ENCODE results near the gene IL17RE. TPM values are rescaled to one million over a fixed set of nuclear protein-coding genes. Genes with fewer than 3 reads are reported as not detected.

Gene IL17RE
- polyA plus RNA-seq, 1 donor (not counting 4 experiments of a cell fraction or from before 2014, with no cell fraction given) = 16.0 TPM

DNA sequence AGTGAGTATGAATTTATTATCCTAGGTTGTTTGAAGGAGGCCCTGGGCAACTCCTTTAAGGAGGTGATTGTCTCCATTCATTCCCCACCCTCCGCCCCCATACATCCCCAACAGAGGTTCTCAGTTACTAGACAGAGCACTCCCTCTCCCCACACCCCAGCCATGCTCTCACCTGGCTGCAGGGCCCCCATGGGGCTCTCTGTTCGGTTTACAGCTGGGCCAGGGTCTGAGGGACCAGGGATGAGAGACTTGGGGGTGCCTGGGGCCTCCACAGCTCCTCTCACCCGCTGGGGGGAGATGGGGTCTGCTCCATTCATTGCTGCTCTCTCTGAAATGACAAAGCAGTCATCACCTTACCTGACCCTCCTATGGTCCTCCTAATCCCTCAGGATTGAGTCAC, 45.9 kb downstream of the IL17RE start:
- dilution Hi-C loops (cut with MboI; ENCODE audit: extremely low pct_ligation_motif_present, low sequenced_read_pairs) = no loop called here
- Histone ChIP-seq H3K4me2 (ENCODE audit: control insufficient read depth, extremely low read depth, insufficient read depth, low read depth, low read length) (no peak overlapping the region), H3K9ac (ENCODE audit: control insufficient read depth, extremely low read depth, insufficient read depth, low read length) (no peak overlapping the region)

DNA sequence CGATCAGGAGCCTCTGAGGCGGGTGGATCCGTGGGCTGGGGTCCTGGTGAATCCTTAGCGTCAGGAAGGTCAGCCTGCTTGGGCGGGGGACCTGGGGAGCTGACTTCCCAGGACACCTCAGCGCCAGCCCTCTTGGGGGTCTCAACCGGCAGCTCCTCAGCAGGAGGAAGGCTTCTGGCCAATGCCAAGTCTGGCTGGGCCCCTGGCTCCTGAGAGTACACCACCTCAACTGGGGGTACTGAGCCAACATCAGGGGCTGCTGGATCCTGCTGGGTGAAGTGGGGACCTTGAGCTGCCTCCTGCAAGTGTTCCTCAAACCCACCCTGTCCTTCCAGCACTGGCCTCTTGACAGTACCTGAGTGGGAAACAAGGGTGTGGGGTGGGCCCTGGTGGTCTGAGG, 46.5 kb downstream of the IL17RE start:
- peaks cover 0 to 6% of the 10 kb centered on the region in 2 experiments for H3K36me3 ChIP-seq (ENCODE audit: control insufficient read depth in 2 of 2, extremely low read depth in 1 of 2, insufficient read depth in 2 of 2, low read length in 2 of 2)
- DNase-seq (ENCODE audit: low read depth, low spot score) = no peak
- H3K4me3 ChIP-seq (ENCODE audit: control insufficient read depth in 2 of 3, extremely low read depth in 1 of 3, insufficient read depth in 2 of 3, low read depth in 1 of 3, low read length in 3 of 3) = no peak overlapping the region
- no peak for TF ChIP-seq EZH2 (IDR thresholded peaks at IDR 0.05; ENCODE audit: low read length)
- TF ChIP-seq, protein P1, sequence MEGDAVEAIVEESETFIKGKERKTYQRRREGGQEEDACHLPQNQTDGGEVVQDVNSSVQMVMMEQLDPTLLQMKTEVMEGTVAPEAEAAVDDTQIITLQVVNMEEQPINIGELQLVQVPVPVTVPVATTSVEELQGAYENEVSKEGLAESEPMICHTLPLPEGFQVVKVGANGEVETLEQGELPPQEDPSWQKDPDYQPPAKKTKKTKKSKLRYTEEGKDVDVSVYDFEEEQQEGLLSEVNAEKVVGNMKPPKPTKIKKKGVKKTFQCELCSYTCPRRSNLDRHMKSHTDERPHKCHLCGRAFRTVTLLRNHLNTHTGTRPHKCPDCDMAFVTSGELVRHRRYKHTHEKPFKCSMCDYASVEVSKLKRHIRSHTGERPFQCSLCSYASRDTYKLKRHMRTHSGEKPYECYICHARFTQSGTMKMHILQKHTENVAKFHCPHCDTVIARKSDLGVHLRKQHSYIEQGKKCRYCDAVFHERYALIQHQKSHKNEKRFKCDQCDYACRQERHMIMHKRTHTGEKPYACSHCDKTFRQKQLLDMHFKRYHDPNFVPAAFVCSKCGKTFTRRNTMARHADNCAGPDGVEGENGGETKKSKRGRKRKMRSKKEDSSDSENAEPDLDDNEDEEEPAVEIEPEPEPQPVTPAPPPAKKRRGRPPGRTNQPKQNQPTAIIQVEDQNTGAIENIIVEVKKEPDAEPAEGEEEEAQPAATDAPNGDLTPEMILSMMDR (optimal IDR thresholded peaks at IDR 0.05 in 1 of 3, IDR thresholded peaks at IDR 0.05 in 1 of 3, conservative IDR thresholded peaks at IDR 0.05 in 1 of 3; ENCODE audit: extremely low read depth in 1 of 3, insufficient read depth in 2 of 3, low read length in 3 of 3) = no peak
- H2AFZ ChIP-seq (ENCODE audit: control insufficient read depth, low read length) = no peak overlapping the region
- no peak for FAIRE-seq
- no peaks in the 10 kb centered on the region for H3K27me3 ChIP-seq (ENCODE audit: control insufficient read depth, extremely low read depth, insufficient read depth, low read length)
- peaks cover 5% of the 10 kb centered on the region for H3K4me1 ChIP-seq (ENCODE audit: control insufficient read depth, extremely low read depth, insufficient read depth, low read length)
- dilution Hi-C loops (cut with MboI; ENCODE audit: extremely low pct_ligation_motif_present, low sequenced_read_pairs) = no loop called here
- no peaks in the 10 kb centered on the region for H4K20me1 ChIP-seq (ENCODE audit: control insufficient read depth, extremely low read depth, insufficient read depth, low read length)
- no peaks in the 10 kb centered on the region for H3K79me2 ChIP-seq (ENCODE audit: control insufficient read depth, insufficient read depth, low read length)
- H3K9ac ChIP-seq (ENCODE audit: control insufficient read depth, extremely low read depth, insufficient read depth, low read length) = no peak overlapping the region
- H3K9me1 ChIP-seq (ENCODE audit: control insufficient read depth, extremely low read depth, insufficient read depth, low read length) = no peaks in the 10 kb centered on the region
- no peak overlapping the region for H3K27ac ChIP-seq (ENCODE audit: control insufficient read depth, insufficient read depth, low read length)
- H3K4me2 ChIP-seq (ENCODE audit: control insufficient read depth, extremely low read depth, insufficient read depth, low read depth, low read length) = no peak overlapping the region
- no peaks in the 10 kb centered on the region for H3K9me3 ChIP-seq (ENCODE audit: control insufficient read depth, low read depth, low read length)

More for the DNA sequence above, 45.9 kb downstream of the IL17RE start:
- no peak overlapping the region for H3K27ac ChIP-seq (ENCODE audit: control insufficient read depth, insufficient read depth, low read length)
- no peaks in the 10 kb centered on the region for H4K20me1 ChIP-seq (ENCODE audit: control insufficient read depth, extremely low read depth, insufficient read depth, low read length)
- TF ChIP-seq EZH2 (IDR thresholded peaks at IDR 0.05; ENCODE audit: low read length) = no peak
- TF ChIP-seq, protein P1 (optimal IDR thresholded peaks at IDR 0.05 in 1 of 3, IDR thresholded peaks at IDR 0.05 in 1 of 3, conservative IDR thresholded peaks at IDR 0.05 in 1 of 3; ENCODE audit: extremely low read depth in 1 of 3, insufficient read depth in 2 of 3, low read length in 3 of 3) = no peak
- H3K9me1 ChIP-seq (ENCODE audit: control insufficient read depth, extremely low read depth, insufficient read depth, low read length) = no peaks in the 10 kb centered on the region
- H3K36me3 ChIP-seq (ENCODE audit: control insufficient read depth in 2 of 2, extremely low read depth in 1 of 2, insufficient read depth in 2 of 2, low read length in 2 of 2) = peaks cover 0 to 11% of the 10 kb centered on the region in 2 experiments
- H3K9me3 ChIP-seq (ENCODE audit: control insufficient read depth, low read depth, low read length) = no peaks in the 10 kb centered on the region
- no peak overlapping the region for H2AFZ ChIP-seq (ENCODE audit: control insufficient read depth, low read length)
- FAIRE-seq = no peak
- no peaks in the 10 kb centered on the region for H3K79me2 ChIP-seq (ENCODE audit: control insufficient read depth, insufficient read depth, low read length)
- H3K4me1 ChIP-seq (ENCODE audit: control insufficient read depth, extremely low read depth, insufficient read depth, low read length) = peaks cover 5% of the 10 kb centered on the region
- DNase-seq (ENCODE audit: low read depth, low spot score) = no peak
- H3K4me3 ChIP-seq (ENCODE audit: control insufficient read depth in 2 of 3, extremely low read depth in 1 of 3, insufficient read depth in 2 of 3, low read depth in 1 of 3, low read length in 3 of 3) = no peak overlapping the region
- no peaks in the 10 kb centered on the region for H3K27me3 ChIP-seq (ENCODE audit: control insufficient read depth, extremely low read depth, insufficient read depth, low read length)

Measured in keratinocyte (primary cell).